Medulla oblongata (tissue), 1 donor: ENCODE data around the gene BCKDK.
"Not testable (repeated sequence)": the region's sequence is repeated elsewhere in the genome, so short reads cannot be mapped to it uniquely, and the experiment has no call there.

Source experiments
- DNase-seq: peaks from one replicate; pipeline ENCODE4 v3.0.0-alpha.2; 2015; ENCODE audit errors: extremely low spot score

BCKDK gene

DNA sequence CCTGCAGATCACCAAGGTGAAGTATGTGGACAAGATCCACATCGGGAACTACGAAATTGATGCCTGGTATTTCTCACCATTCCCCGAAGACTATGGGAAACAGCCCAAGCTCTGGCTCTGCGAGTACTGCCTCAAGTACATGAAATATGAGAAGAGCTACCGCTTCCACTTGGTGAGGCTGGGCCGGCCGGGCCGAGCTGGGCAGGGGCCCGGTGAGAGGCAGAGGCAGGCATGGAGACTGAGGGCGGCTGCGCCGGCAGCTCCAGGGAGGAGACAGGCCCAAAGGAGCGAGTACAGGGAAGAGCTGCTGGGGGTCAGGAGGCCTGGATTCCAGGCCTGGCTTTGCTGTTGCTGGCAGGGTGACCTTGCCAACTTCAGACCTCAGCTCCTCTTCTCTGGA lies 19.0 kb downstream of the BCKDK start:
- DNase-seq, result no peak

DNA sequence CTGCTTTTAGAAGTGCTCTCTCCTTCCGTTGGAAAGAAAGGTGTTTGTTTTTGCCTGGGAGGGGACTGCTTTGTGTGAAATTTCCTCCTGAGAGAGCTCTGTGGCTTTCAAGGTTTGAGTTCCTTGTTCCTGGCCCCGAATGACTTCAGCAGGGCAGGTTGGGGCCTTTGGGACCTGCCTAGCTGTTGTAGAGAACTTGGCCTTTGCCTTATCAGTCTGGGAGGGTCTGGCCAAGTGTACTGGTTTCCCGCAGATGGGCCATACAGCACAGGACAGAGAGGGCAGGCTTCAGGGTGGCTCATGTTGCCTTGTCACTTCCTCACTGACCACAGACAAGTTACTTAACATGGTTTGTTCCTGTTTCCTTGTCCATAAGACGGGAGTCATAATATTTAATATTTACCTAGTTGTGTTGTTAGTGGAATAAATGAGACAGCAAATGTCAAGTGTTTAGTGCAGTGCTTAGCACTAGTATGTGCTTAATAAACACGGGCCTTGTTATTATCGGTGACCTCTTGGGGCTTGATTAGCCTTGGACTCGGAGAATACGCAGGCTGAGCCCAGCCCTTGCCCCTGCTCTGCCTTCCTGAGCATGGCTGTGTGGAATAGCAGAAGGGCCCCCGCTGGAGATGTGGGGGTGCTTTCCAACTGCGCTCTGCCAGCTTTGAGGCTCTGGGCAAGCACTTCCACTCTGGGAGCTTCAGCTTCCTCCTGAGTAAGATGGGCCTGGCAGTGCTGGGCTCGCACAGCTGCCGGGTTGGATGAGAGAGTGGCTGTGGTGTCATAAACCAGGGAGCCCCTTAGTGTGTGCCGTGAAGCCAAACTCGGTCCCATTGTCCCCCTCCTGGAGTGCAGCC lies 20.8 kb downstream of the BCKDK start:
- peak; percentile 67 for DNase-seq

DNA sequence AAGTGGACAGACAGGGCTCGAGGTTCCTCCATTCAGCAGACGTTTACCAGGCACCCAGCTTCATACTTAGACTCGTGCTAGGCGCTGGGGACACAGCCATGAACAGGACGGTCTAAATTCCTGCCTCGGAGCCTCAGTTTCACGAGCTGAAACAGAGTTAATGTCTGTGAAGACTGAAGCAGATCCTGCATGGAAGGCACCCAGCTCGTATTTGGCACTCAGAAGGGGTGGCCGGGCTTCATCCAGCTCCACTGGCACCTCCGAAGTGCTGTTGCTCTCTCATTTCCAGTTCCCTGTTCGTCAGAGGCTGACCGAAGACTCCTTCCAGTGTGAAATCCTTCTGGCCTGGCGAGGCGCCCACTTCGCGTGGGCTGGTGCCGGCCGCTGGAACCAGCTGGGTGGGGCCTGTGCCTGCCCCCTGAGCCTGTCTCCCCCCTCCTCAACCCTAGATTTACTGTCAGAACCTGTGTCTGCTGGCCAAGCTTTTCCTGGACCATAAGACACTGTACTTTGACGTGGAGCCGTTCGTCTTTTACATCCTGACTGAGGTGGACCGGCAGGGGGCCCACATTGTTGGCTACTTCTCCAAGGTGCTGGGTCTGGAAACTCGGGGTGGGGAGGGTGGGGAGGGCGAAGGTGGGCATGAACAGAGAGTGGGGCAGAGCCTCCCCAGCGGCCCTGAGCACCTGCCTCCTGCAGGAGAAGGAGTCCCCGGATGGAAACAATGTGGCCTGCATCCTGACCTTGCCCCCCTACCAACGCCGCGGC lies 21.6 kb downstream of the BCKDK start:
- peak; percentile 60 for DNase-seq

DNA sequence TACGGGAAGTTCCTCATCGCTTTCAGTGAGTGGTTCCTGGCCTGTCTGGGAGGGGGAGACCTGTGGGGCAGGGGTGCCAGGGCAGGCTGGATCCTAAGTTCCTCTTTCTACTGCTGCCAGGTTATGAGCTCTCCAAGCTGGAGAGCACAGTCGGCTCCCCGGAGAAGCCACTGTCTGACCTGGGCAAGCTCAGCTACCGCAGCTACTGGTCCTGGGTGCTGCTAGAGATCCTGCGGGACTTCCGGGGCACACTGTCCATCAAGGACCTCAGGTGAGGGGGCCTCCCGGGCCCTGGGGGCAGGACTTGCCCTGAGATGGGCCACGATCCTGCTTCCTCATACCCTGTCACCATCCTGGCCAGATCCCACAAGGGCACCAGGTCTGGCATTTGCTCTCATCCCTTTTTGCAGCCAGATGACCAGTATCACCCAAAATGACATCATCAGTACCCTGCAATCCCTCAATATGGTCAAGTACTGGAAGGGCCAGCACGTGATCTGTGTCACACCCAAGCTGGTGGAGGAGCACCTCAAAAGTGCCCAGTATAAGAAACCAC lies 22.2 kb downstream of the BCKDK start:
- DNase-seq, result no peak

DNA sequence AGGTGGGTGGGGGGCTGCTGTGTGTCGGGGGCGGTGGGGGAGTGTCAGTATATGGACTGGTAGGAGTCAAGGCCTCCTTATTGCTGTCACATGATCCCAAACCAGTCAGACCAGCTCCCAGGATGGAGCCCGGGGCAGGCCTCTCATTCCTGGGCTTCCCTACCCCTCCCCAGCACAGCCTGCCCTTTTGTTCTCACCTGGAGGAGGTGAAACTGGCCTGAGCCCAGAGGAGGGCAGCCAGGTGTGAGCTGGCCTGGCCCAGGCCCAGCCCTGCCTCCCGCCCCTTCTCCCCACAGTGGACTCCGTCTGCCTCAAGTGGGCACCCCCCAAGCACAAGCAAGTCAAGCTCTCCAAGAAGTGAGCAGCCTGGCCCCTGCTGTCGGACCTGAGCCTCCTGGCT lies 22.7 kb downstream of the BCKDK start:
- no peak for DNase-seq

DNA sequence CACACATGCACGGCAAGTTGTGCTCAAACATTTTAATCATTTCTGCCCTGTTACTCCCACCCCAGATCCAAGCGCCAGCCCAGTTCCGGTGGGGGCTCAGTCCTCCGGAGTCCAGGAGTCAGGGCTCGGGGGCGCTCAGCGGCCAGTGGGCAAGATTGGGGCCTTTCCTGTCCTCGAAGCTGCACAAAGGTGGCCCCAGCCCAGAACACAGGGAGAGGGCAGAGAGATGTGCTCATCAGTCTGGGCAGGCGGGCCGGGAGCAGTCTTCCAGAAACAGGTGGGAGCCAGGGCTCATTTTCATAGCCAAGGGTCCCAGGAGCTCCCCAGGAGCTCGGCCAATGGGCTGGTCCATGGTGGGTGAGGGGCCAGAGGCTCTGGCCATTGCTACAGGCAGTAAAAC lies 23.2 kb downstream of the BCKDK start:
- DNase-seq, result no peak

DNA sequence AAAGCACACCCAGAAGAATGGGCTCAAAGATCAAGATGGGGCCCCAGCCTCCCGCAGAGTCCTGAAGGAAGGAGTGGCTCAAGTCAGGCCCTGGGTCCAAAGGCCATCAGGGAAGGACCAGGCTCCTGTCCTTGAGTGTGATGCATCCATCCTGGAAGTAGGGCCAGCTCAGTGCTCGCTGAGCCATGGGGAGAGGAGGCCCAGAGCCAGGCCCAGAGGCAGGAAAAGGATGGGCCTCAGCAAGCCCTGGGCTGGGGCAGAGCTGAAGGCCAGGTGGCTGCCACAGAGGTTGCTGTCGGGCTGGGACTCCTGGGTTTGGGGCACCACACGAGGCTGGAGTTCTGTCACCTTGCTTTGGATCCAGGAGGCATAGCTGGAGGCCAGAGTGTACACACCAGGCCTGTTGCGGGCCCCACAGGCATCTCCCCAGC lies 23.7 kb downstream of the BCKDK start:
- DNase-seq, result no peak

DNA sequence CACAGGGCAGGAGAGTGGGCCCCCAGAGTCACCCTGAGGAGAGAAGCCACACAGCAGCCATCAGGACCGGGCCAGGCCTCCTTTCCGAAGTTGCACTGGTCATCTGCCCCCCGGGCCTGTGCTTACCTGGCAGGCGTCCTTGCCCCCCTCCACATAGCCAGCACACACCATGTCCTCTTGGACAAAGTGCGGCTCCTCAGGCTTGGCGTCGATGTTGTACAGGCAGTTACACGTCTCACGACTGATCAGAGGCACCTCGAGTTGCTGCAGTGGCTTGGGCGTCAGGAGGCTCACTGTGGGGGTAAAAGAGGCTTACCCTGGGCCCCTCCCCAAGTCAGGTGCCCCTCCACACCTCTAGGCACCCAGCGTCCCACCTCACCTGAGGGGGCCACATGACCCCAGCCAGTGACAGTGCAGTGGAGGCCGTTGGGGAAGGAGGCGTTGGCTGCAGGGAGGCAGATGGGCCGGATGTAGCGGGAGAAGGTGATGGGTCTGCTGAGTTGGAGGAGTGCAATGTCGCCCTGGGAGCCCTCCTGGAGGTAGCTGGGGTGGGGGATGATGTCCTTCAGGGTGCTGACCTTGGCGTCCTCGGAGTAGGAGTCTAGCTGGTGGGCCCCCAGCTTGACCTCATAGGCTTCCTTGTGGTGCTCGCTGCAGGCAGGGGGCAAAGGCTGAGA lies 24.3 kb downstream of the BCKDK start:
- no peak for DNase-seq

DNA sequence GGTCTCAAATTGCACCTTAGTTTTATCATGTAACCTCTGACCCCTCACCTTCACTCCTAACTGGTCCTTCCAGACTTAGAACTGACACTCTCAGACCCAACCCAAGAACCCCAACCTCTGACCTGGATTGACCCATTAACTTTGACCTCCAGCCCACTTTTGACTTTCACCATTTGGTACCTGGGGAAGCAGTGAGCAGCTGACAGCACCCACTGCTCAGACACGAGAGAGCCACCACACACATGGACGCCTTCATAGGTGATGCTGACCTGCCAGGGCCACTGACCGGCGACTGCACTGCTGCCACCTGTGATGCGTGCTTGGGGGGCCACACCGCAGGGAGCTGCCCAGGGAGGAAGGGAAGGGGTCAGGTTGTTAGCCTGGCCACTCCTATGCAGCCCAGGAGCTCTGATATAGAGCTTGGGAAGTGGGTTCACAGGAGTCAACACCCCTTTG lies 24.9 kb downstream of the BCKDK start:
- no peak for DNase-seq

DNA sequence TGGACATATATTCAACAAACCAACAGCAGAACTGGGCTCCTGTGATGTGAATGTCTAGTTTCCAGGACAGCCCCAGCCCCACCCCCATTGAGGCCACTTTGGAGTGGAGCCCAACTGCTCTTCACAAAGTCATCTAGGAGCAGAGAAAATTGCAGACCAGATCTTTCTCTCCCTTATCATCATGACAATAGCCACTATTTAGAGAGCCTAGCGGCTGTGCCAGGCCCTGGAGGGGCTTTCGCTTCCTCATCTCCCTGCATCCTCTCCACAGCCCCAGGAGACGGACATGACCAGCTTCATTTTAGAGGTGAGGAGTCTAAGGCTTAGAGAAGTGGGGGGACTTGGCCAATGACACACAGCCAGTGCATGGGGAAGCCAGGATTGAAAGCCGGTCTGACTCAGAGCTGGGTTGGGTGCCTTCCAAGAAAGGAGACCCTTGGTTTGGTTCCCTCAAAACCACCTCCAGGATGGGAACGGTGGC lies 25.9 kb downstream of the BCKDK start:
- peak; percentile 29 for DNase-seq

DNA sequence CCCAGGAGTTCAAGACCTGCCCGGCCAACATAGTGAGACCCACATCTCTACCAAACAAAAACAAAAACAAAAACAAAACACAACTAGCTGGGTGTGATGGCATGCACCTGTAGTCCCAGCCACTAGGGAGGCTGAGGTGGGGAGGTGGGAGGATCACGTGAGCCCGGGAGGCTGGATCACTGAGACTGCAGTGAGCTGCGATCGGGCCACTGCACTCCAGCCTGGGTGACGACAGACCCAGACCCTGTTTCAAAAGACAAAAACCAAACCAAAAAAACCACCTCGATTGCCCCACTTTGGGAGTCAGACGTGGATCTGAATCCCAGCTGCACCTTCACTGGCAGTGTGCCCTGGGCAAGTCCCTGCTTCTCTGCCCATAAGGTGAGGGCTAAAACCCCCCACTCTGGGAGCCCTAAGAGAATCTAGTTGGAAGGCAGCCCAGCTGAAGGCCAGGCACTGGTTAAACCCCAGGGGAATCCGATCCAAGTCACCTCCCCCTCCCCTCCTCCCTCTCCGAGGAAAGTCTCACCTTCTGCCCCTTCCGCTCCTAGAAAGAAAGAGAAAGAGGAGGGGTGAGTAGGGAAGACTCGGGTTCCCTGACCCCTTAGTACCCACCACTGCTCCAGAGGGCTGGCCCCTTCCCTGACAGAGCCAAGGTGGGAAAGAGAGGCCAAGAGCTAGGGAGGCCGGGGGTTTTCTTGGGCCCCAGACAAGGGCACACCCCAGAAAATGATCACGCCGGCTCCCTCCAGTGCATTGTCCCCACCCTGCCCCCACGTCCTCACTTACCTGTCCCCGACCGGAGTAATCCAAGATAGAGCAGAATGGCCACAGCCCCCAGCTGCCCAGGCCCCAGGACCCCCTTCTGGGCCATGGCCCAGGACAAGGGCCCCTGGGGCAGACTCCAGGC lies 26.7 kb downstream of the BCKDK start:
- DNase-seq, result no peak

DNA sequence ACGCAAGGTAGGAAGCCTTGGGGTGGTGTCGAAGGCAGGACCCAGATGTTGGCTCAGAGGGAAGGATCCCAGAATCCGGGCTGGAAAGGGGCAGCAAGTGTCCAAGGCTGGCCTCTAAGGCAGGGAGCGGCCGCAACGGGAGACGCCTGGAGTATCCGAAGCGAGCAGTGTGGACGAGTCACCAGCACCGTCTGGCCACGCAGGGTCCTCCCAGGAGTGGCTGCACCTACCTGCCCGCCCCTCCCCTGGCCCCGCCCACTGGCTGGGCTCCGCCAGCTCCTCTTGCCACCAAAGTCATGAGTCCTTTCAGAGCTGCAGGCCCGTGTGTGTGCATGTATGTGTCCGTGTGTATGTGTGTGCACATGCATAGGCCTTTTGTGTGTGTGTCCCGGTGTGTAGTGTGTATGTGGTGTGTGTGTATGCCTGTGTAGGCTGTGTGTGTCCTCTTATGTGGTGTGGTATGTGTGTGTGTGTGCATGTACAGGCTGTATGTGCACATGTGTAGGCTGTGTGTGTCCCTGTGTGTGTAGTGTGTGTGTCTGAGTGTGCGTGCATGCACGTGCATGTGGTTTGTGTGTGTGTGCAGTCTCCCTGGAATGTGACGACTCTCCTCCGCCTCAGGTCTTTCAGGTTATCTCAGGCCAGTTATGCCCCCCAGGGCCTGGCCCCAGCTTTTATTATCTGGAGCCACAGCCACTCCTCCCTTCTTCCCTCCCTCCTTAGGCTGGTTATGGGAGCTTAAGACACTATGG lies 27.5 kb downstream of the BCKDK start, which contains the start of gene PRSS8:
TSS of gene PRSS8 (minus strand) at position 193 of the 752 bp plus-strand sequence. CDS start 229 bp downstream, outside the sequence.
- no peak for DNase-seq

DNA sequence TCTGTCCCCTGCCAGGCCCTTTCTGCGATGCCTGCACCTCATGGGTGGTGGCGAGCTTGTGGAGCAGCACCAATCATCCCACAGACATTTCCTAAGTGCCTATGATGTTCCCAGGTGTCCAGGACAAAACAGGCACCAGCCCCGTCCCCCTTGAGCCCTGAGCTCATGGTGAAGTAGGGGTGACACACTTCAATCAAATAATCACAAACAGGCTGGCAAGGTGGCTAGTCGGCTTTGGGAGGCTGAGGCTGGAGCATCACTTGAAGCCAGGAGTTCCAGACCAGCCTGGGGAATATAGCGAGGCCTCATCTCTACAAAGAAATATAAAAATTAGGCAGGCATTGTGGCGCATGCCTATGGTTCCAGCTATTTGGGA lies 28.1 kb downstream of the BCKDK start:
- DNase-seq, result no peak

DNA sequence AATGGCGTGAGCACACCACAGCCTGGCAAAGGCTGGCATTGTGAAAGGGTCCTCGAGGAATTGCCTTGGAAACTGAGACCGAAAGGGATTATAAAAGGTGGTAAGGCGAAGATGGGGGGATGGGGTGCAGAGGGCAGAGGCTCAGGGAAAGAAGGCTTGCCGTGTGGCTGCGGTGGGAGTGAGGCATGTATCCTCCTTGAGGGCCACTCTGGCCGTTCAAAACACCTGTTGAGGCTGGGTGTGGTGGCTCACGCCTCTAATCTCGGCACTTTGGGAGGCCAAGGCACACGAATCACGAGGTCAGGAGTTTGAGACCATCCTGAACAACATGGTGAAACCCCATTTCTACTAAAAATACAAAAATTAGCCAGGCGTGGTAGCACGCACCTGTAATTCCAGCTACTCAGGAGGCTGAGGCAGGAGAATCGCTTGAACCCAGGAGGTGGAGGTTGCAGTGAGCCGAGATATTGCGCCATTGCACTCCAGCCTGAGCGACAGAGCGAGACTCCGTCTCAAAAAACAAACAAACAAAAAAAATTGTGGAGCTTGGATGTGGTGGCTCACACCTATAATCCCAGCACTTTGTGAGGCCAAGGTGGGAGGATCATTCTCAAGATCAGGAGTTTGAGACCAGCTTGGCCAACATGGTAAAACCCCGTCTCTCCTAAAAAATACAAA lies 28.8 kb downstream of the BCKDK start:
- not testable (repeated sequence) for DNase-seq

DNA sequence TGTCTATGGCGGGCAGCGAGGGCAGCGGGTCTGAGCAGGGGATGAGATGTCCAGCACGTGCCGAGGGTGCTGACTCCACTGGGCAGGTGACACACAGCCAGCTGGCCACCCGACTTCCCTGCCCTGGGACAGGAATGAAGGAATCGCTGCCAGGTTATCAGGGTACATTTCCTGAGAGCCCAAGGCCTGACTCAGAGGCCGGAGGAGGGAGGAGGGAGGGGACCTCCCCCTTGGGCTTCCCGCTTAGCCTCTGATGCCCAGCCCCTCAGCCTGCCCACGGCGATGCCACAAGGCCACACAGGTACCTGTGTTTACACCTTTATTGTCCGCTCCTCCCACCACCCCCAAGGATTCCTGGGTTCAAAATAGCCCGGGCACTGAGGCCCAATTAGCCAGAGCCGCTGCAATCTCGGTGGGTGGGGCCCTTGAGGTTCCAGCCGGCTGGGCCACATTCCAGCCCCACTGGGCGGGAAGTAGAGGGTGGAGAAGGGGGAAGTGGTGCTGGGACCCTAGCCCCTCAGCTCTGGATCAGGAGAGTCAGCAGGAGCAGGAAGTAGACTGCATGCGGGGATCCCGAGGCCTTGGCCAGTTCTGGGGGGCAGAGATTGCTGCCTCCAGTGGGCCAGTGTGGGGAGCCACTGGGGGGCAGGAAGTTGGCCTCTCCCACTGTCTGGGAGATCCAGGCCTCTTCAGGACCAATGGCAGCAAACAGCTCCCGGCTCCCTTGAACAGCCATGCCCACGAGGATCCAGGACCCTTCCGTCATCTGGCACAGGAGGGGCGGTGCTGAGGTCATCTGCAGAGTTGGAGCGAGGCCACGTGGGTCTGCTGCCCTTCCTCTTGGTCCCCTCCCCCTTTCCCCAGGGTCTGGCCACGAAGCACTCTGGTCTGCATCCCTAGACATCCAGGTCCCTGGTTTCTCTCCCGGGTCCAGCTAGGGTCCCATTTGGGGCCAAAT lies 30.7 kb downstream of the BCKDK start:
- no peak for DNase-seq

DNA sequence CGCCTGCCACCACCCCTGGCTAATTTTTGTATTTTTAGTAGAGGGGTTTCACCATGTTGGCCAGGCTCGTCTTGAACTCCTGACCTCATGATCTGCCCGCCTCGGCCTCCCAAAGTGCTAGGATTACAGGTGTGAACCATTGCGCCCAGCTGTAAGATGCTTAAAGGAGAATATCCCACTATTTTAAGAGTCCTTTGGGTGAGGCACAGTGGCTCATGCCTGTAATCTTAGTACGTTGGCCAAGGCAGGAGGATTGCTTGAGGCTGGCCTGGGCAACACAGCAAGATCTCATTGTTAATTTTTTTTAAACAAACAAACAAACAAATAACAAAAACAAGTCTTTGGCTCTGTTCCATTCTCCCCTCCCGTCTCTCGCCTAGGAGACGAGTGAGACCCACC lies 32.9 kb downstream of the BCKDK start:
- not testable (repeated sequence) for DNase-seq

DNA sequence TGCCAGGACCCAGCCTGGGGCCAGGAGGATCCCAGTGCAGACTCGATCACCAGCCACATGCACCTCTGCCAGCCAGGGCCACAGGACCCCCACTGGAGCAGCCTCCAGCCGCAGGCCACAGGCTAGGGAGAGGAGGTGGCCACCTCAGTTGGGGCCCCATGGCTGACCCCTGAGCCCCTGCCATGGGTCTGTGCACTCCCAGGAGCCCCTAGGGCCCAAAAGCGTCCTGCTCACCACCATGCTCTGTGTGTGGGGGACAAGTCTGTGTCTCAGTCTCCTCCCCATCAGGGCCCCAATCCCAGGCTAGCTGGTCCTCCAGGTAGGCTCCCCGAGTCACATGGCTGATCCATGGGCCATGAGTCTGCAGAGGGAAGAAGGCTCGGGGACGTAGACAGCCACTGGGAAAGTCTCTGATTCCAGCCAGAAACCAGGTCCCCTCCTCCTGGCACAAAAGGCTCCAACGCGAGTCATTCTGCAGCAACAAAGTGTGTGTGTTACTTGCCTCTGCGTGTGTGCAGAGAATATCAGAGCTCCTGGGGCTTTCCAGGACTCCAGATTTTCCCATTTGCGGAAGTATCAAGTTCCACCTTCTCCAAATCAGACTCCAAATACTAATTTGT lies 33.4 kb downstream of the BCKDK start:
- DNase-seq, result no peak
